ENCODE results near the gene COG7.
"Not testable (repeated sequence)": the region's sequence is repeated elsewhere in the genome, so short reads cannot be mapped to it uniquely, and the experiment has no call there.

COG7 gene

GRCh38 chr16:23385441-23385840 lies 67.5 kb downstream of the COG7 start:
- no peak for DNase-seq
- Histone ChIP-seq H3K4me3 (ENCODE audit: low read depth, low read length) (no peak overlapping the region), H3K27me3 (replicated peaks) (no peaks in the 10 kb centered on the region), H3K36me3 (replicated peaks) (peaks cover 9% of the 10 kb centered on the region), H3K27ac (no peak overlapping the region)
- no peak for TF ChIP-seq CTCF (IDR thresholded peaks at IDR 0.05; ENCODE audit: low read depth, low read length, missing control alignments)
- in situ Hi-C loops (cut with HindIII; ENCODE audit: low pct_ligation_motif_present, low sequenced_read_pairs): no loop called here

DNA sequence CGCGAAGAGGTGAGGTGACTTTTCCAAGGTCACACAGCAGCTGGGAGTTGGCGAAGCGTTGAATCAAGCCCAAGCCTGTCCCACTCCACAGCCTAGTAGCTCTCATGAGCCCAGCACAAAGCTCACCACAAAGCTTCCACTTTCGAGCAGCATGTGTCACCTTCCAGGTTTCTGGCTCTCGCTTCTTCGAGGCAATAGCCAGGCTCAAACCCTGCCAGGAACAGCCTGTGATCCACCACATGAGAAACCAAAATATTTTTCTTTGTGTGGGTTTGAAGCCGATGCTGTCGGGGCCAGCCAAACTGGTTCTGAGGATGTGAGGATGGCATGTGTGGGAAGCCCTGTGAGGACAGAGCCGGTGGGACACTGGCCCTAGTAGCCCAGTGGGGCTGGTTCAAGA lies 68.1 kb downstream of the COG7 start:
- no peaks in the 10 kb centered on the region for H3K27me3 ChIP-seq (replicated peaks)
- no peak overlapping the region for H3K27ac ChIP-seq
- DNase-seq: no peak
- in situ Hi-C loops (cut with HindIII; ENCODE audit: low pct_ligation_motif_present, low sequenced_read_pairs): no loop called here
- peaks cover 9% of the 10 kb centered on the region for H3K36me3 ChIP-seq (replicated peaks)
- no peak overlapping the region for H3K4me3 ChIP-seq (ENCODE audit: low read depth, low read length)
- TF ChIP-seq CTCF (IDR thresholded peaks at IDR 0.05; ENCODE audit: low read depth, low read length, missing control alignments): no peak

- TF ChIP-seq CTCF (IDR thresholded peaks at IDR 0.05; ENCODE audit: low read depth, low read length, missing control alignments): no peak
- Histone ChIP-seq H3K36me3 (replicated peaks) (peaks cover 3% of the 10 kb centered on the region), H3K27me3 (replicated peaks) (no peaks in the 10 kb centered on the region), H3K27ac (no peak overlapping the region), H3K4me3 (ENCODE audit: low read depth, low read length) (no peak overlapping the region)
- in situ Hi-C loops (cut with HindIII; ENCODE audit: low pct_ligation_motif_present, low sequenced_read_pairs): no loop called here
- no peak for DNase-seq
Measured at GRCh38 chr16:23383881-23384280, 69.1 kb downstream of the COG7 start.

- Histone ChIP-seq H3K36me3 (replicated peaks) (no peaks in the 10 kb centered on the region), H3K4me3 (ENCODE audit: low read depth, low read length) (no peak overlapping the region), H3K27me3 (replicated peaks) (no peaks in the 10 kb centered on the region), H3K27ac (no peak overlapping the region)
- TF ChIP-seq CTCF (IDR thresholded peaks at IDR 0.05; ENCODE audit: low read depth, low read length, missing control alignments): no peak
- no peak for DNase-seq
- in situ Hi-C loops (cut with HindIII; ENCODE audit: low pct_ligation_motif_present, low sequenced_read_pairs): no loop called here
Measured at GRCh38 chr16:23382279-23382678, 70.7 kb downstream of the COG7 start.

GRCh38 chr16:23381702-23382101 lies 71.3 kb downstream of the COG7 start:
- H3K36me3 ChIP-seq (replicated peaks); H3K27me3 ChIP-seq (replicated peaks); in situ Hi-C loops (cut with HindIII; ENCODE audit: low pct_ligation_motif_present, low sequenced_read_pairs); H3K4me3 ChIP-seq (ENCODE audit: low read depth, low read length); DNase-seq; H3K27ac ChIP-seq: not testable (repeated sequence)

GRCh38 chr16:23380501-23380951 lies 72.5 kb downstream of the COG7 start:
- TF ChIP-seq CTCF (IDR thresholded peaks at IDR 0.05; ENCODE audit: low read depth, low read length, missing control alignments): no peak
- no peak for DNase-seq
- Histone ChIP-seq H3K27me3 (replicated peaks) (no peaks in the 10 kb centered on the region), H3K4me3 (ENCODE audit: low read depth, low read length) (no peak overlapping the region), H3K36me3 (replicated peaks) (no peaks in the 10 kb centered on the region), H3K27ac (no peak overlapping the region)
- in situ Hi-C loops (cut with HindIII; ENCODE audit: low pct_ligation_motif_present, low sequenced_read_pairs): no loop called here

All from brain microvascular endothelial cell (primary cell).